Measurements from ENCODE around the gene ASAH2. TPM values are rescaled to one million over a fixed set of nuclear protein-coding genes. Genes with fewer than 3 reads are reported as not detected.

ASAH2 gene
- total RNA-seq (7.9 and 9.7 TPM in 2 replicates), polyA plus RNA-seq (3.5 and 3.8 TPM in 2 replicates)

- no peaks in the 10 kb centered on the region for H3K9me3 ChIP-seq (ENCODE audit: low read depth)
- H3K4me3 ChIP-seq, result no peak within 1 kb of the TSS
- H3K27ac ChIP-seq, result peak within 1 kb of the TSS; percentile 35
- peak within 1 kb of the TSS; percentile 31 for H3K4me2 ChIP-seq
- no peaks in the 10 kb centered on the region for H4K20me1 ChIP-seq (ENCODE audit: insufficient read depth, poor library complexity, severe bottlenecking)
- H3K79me2 ChIP-seq, result no peaks in the 10 kb centered on the region
- no peak within 1 kb of the TSS for H2AFZ ChIP-seq
- H3K27me3 ChIP-seq, result no peaks in the 10 kb centered on the region
- TF ChIP-seq CTCF (IDR thresholded peaks at IDR 0.05; ENCODE audit: poor library complexity) (no peak), EZH2 (IDR thresholded peaks at IDR 0.05; ENCODE audit: borderline replicate concordance) (no peak), EZH2phosphoT487 (IDR thresholded peaks at IDR 0.05; ENCODE audit: low read depth, severe bottlenecking, unreplicated experiment) (no peak)
- DNase-seq (ENCODE audit: low spot score), result no peak
- H3K9me2 ChIP-seq (replicated peaks; ENCODE audit: insufficient read depth), result no peaks in the 10 kb centered on the region
- H3K36me3 ChIP-seq (replicated peaks; ENCODE audit: insufficient read depth, low read depth), result no peaks in the 10 kb centered on the region
- peaks cover 19% of the 10 kb centered on the region for H3K4me1 ChIP-seq (ENCODE audit: insufficient read depth)
- 54% methylated on average over 1 of the region's 1 CpG for WGBS (ENCODE audit: low lambda C conversion rate, missing lambda C conversion rate)
These were observed at the start of gene ASAH2 for GRCh38 chr10:50251394-50251793. TSS of gene ASAH2 (minus strand) at chr10:50251516. CDS start at chr10:50248610, 2,906 bp downstream.

GRCh38 chr10:50299948-50300669 lies 48.8 kb upstream of the ASAH2 start:
- Histone ChIP-seq H3K27me3 (no peaks in the 10 kb centered on the region), H4K20me1 (ENCODE audit: insufficient read depth, poor library complexity, severe bottlenecking) (no peaks in the 10 kb centered on the region), H3K4me3 (no peak overlapping the region), H3K36me3 (replicated peaks; ENCODE audit: insufficient read depth, low read depth) (no peaks in the 10 kb centered on the region), H3K4me1 (ENCODE audit: insufficient read depth) (no peaks in the 10 kb centered on the region), H3K4me2 (no peak overlapping the region), H3K27ac (no peak overlapping the region), H3K9me2 (replicated peaks; ENCODE audit: insufficient read depth) (no peaks in the 10 kb centered on the region), H3K79me2 (no peaks in the 10 kb centered on the region), H3K9me3 (ENCODE audit: low read depth) (no peaks in the 10 kb centered on the region), H2AFZ (no peak overlapping the region)
- WGBS (ENCODE audit: low lambda C conversion rate, missing lambda C conversion rate), result 94% methylated on average over 1 of the region's 1 CpG
- DNase-seq (ENCODE audit: low spot score), result no peak
- TF ChIP-seq EZH2 (IDR thresholded peaks at IDR 0.05; ENCODE audit: borderline replicate concordance) (no peak), CTCF (IDR thresholded peaks at IDR 0.05; ENCODE audit: poor library complexity) (no peak), EZH2phosphoT487 (IDR thresholded peaks at IDR 0.05; ENCODE audit: low read depth, severe bottlenecking, unreplicated experiment) (no peak)

GRCh38 chr10:50295367-50295766 lies 44.1 kb upstream of the ASAH2 start:
- Histone ChIP-seq H3K9me2 (replicated peaks; ENCODE audit: insufficient read depth) (no peaks in the 10 kb centered on the region), H3K4me1 (ENCODE audit: insufficient read depth) (no peaks in the 10 kb centered on the region), H3K9me3 (ENCODE audit: low read depth) (no peaks in the 10 kb centered on the region), H2AFZ (no peak overlapping the region), H3K4me3 (no peak overlapping the region), H3K79me2 (no peaks in the 10 kb centered on the region), H3K27me3 (no peaks in the 10 kb centered on the region), H3K27ac (no peak overlapping the region), H3K36me3 (replicated peaks; ENCODE audit: insufficient read depth, low read depth) (no peaks in the 10 kb centered on the region), H3K4me2 (no peak overlapping the region), H4K20me1 (ENCODE audit: insufficient read depth, poor library complexity, severe bottlenecking) (no peaks in the 10 kb centered on the region)
- TF ChIP-seq EZH2phosphoT487 (IDR thresholded peaks at IDR 0.05; ENCODE audit: low read depth, severe bottlenecking, unreplicated experiment) (no peak), CTCF (IDR thresholded peaks at IDR 0.05; ENCODE audit: poor library complexity) (no peak), EZH2 (IDR thresholded peaks at IDR 0.05; ENCODE audit: borderline replicate concordance) (no peak)
- WGBS (ENCODE audit: low lambda C conversion rate, missing lambda C conversion rate), result 82% methylated on average over 1 of the region's 1 CpG
- DNase-seq (ENCODE audit: low spot score), result no peak

All from hepatocyte (in vitro differentiated cells).